Motor neuron (in vitro differentiated cells): Measurements from ENCODE around the gene PARD3. TPM values are rescaled to one million over a fixed set of nuclear protein-coding genes. Genes with fewer than 3 reads are reported as not detected.
A peak's percentile ranks its signal among the peaks of the same experiment; 100 is the strongest.

Source experiments
- ATAC-seq, 8 experiments: fragments of 200-7000 bp; cut with Tn5 transposase; replicated peaks in 6 of 8; 2 replicates each; pipeline ENCODE4 v1.8.0; 2021; ENCODE audit warnings: mild to moderate bottlenecking in 8 of 8, moderate library complexity in 8 of 8
- H3K27ac ChIP-seq, 2 donors: fragments of 250-450 bp; sonication (Bioruptor Pico); 2 replicates each; pipeline ENCODE4 v1.9.0; 2021; ENCODE audit warnings: antibody characterized with exemption in 2 of 2, mild to moderate bottlenecking in 2 of 2, moderate library complexity in 1 of 2
- H3K4me1 ChIP-seq, 2 donors: fragments of 250-450 bp; sonication (Bioruptor Pico); replicated peaks in 1 of 2; 2 replicates each; pipeline ENCODE4 v1.6.1; 2021; ENCODE audit warnings: antibody characterized with exemption in 2 of 2, mild to moderate bottlenecking in 2 of 2, moderate library complexity in 1 of 2
- H3K4me3 ChIP-seq, 5 donors: fragments of 250-450 bp; sonication (Bioruptor Pico); 2 replicates each; pipeline ENCODE4 v1.9.0; 2021; ENCODE audit warnings: antibody characterized with exemption in 5 of 5, mild to moderate bottlenecking in 5 of 5, moderate library complexity in 4 of 5
- WGBS, 10 experiments: fragments of 450-650 bp; shearing (Covaris generic); methylation state at CpG; one replicate each; pipeline ENCODE4 v1.0.0; 2022; 5-methylcytosine and 5-hydroxymethylcytosine counted together
- in situ Hi-C, 9 experiments: fragments of 400-800 bp; cut with MboI; loops; one replicate each; pipeline ENCODE4 v1.15.0; 2021; ENCODE audit warnings: low sequenced_read_pairs in 9 of 9, low pct_unique_long_range_greater_than_20kb in 2 of 9; ENCODE audit not compliant: unreplicated experiment in 9 of 9
- total RNA-seq, 8 experiments: library from RNA; unstranded; fragments of 300-600 nt; gene quantifications; 2 replicates each; pipeline versions ENCODE4 v1.2.3 to v1.2.4, GENCODE V29; 2022

PARD3 gene
- total RNA-seq, 8 experiments from 2014 or later: 21.5 to 154 (median 34.0) TPM

DNA sequence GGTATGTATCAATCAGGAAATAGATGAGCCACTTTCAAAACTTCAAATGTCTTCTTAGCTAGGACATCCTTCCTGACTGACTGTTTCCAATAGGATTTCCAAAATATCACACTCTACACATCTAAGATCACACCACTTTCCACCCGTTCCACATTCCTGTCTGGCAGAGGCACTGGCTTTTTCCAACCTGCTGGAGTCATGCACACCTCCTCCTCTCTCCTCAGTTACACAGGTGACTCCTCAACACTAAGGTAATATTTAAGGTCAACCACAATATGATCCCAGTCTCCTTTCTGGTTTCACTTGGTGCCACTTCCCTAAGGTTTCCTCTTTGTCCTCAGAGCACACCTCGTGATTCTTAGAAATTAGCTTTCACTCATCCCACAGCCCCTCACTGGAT lies 196.5 kb downstream of the PARD3 start:
- in situ Hi-C loops: no loop called here
- 67 to 100% (median 96%) methylated on average over 1 to 2 of the region's 2 CpGs; no CpG with 5 or more reads in 2 of the 10 experiments for WGBS, 10 experiments
- no peak for ATAC-seq
- Histone ChIP-seq H3K4me3 (no peak overlapping the region), H3K27ac (no peak overlapping the region), H3K4me1 (peaks cover 10 to 11% of the 10 kb centered on the region in 2 donors)

GRCh38 chr10:34615770-34616169 lies 199.3 kb downstream of the PARD3 start:
- ATAC-seq: no peak
- 68 to 100% (median 86%) methylated on average over 1 to 3 of the region's 3 CpGs for WGBS, 10 experiments
- Histone ChIP-seq H3K4me1 (peaks cover 0 to 5% of the 10 kb centered on the region in 2 donors), H3K4me3 (no peak overlapping the region), H3K27ac (no peak overlapping the region)
- in situ Hi-C loops: no loop called here

DNA sequence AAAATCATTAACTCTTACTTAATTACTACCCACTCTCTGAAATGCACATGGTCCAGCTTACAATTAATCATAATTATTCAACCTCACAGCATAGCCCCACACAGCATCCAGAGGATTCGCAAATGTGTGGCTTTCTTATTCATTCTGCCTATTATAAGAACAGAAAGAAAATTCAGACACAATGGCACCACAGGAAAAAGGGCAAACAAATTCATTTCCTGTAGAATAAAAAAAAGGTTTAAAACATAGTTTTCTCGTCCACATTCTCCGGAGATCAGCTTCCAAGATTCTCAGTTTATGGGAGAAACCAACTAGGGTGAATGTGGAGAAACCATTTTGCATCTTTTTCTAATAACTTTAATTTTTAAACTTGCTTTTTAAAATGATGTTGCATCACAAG lies 201.6 kb downstream of the PARD3 start:
- peaks cover 3 to 5% of the 10 kb centered on the region in 2 donors for H3K4me1 ChIP-seq
- in situ Hi-C loops: no loop called here
- no peak overlapping the region for H3K4me3 ChIP-seq
- no peak for ATAC-seq
- WGBS, 10 experiments: 14 to 100% (median 67%) methylated on average over 1 to 3 of the region's 3 CpGs; no CpG with 5 or more reads in 1 of the 10 experiments
- no peak overlapping the region for H3K27ac ChIP-seq

DNA sequence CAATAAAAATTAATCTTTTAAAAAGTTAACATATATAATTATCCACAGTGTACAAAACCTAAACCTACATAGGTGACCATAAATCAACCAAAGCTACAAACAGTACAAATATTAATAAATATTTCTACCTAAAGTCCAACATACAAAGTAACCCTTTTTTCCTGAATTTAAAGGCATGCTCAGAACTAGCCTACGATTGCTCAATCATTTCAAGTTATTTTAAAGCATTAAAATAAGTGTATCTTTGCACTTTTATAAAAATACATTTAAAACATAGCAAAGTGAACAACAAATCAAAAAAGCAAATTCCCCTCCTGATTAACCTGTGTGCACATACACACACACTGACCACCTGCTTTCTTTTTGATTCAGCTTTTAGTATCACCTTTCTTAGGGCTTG lies 202.2 kb downstream of the PARD3 start:
- WGBS, 10 experiments: 71 to 100% (median 100%) methylated on average over 1 of the region's 1 CpG; no CpG with 5 or more reads in 1 of the 10 experiments
- in situ Hi-C loops: no loop called here
- H3K4me3 ChIP-seq: no peak overlapping the region
- H3K4me1 ChIP-seq: peaks cover 3 to 6% of the 10 kb centered on the region in 2 donors
- ATAC-seq: no peak
- no peak overlapping the region for H3K27ac ChIP-seq

GRCh38 chr10:34612446-34612845 lies 202.7 kb downstream of the PARD3 start:
- H3K27ac ChIP-seq: no peak overlapping the region
- H3K4me1 ChIP-seq: peaks cover 3 to 11% of the 10 kb centered on the region in 2 donors
- no peak for ATAC-seq
- WGBS, 10 experiments: 61 to 100% (median 100%) methylated on average over 2 to 3 of the region's 3 CpGs
- no peak overlapping the region for H3K4me3 ChIP-seq
- in situ Hi-C loops: no loop called here

DNA sequence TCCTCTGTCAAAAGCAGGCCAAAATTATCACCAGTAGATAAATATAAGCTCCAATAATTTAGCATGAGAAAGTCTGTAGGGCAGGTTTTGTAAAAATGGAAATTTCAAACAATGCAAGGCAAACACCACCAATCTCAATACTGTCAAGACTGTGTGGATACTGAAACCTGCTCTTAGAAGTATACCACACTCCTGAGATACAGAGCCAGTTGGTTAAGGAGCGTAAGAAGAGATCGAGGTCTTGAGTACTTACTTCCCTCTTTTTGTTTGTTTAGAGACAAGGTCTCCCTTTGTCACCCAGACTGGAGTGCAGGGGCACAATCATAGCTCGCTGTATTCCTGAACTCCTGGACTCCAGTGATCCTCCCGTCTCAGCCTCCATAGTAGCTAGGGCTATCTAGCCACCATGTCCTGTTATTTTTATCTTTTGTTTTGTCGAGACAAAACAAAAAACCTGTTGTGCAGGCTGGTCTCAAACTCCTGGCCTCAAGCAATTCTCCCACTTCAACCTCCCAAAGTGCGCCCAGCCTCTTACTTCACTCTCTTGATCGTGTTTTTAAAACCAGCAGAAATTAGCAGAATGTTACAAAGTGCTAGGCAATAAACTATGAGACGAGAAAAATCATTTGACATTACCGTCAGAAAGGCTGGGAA lies 205.7 kb downstream of the PARD3 start:
- H3K4me3 ChIP-seq: no peak overlapping the region
- in situ Hi-C loops: no loop called here
- peaks cover 3 to 14% of the 10 kb centered on the region in 2 donors for H3K4me1 ChIP-seq
- H3K27ac ChIP-seq: no peak overlapping the region
- 89 to 100% (median 97%) methylated on average over 3 to 9 of the region's 9 CpGs; no CpG with 5 or more reads in 1 of the 10 experiments for WGBS, 10 experiments
- ATAC-seq: no peak

DNA sequence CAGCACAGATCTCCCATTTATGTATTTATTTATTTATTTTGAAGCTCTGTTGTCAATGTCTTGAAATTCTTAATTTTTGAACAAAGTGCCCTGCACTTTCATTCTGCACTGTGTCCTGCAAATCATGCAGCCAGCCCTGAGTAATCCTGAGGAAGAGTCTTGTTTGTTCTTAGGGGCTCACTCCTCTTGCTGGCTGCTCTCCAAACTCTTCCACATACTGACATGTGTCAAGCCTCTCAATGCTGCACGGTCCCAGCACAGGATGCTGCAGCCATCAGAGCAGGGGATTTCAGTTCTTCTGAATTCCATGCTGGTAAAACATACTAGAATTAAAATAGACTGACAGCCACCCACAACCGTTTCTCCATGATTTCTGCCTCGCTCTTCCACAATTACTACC lies 207.2 kb downstream of the PARD3 start:
- ATAC-seq: peak in 5 of 8 experiments; percentile 43 to 84 (median 51)
- Histone ChIP-seq H3K4me1 (peaks cover 3 to 10% of the 10 kb centered on the region in 2 donors), H3K4me3 (no peak overlapping the region), H3K27ac (no peak overlapping the region)
- WGBS, 10 experiments: 44 to 100% (median 72%) methylated on average over 2 to 3 of the region's 3 CpGs; no CpG with 5 or more reads in 2 of the 10 experiments
- in situ Hi-C loops: no loop called here

GRCh38 chr10:34606890-34607289 lies 208.2 kb downstream of the PARD3 start:
- Histone ChIP-seq H3K27ac (no peak overlapping the region), H3K4me1 (peaks cover 3 to 10% of the 10 kb centered on the region in 2 donors), H3K4me3 (no peak overlapping the region)
- 14 to 83% (median 78%) methylated on average over 1 to 3 of the region's 4 CpGs; no CpG with 5 or more reads in 4 of the 10 experiments for WGBS, 10 experiments
- peak in 3 of 8 experiments; percentile 35 to 51 (median 48) for ATAC-seq
- in situ Hi-C loops: no loop called here

- ATAC-seq: peak in 1 of 8 experiments; percentile 78
- in situ Hi-C loops: no loop called here
- 46 to 100% (median 83%) methylated on average over 1 to 4 of the region's 4 CpGs for WGBS, 10 experiments
Measured at GRCh38 chr10:34602478-34602877, 212.6 kb downstream of the PARD3 start.

DNA sequence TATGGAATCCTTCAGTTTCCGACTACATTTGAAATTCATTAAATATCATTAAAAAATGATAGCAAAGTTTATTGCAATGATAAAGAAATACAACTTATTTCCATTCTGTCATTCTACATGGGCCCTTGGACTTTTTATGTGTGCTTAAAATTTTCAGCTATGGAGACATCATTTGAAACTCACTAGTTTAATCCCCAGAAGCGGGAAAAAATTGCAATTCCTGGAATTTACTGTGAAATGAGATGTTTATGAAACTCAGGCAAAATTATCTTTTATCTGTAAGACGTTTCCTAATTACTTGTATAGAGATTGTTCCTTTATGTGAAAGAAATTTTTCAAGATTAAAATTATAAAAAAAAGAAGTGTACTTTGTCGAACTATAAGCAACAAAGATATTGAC lies 213.4 kb downstream of the PARD3 start:
- in situ Hi-C loops: no loop called here
- H3K27ac ChIP-seq: no peak overlapping the region
- 84 to 100% (median 95%) methylated on average over 3 to 4 of the region's 4 CpGs for WGBS, 10 experiments
- no peak for ATAC-seq
- H3K4me3 ChIP-seq: no peak overlapping the region
- peaks cover 6 to 18% of the 10 kb centered on the region in 2 donors for H3K4me1 ChIP-seq

More at GRCh38 chr10:34602478-34602877, 212.6 kb downstream of the PARD3 start:
- Histone ChIP-seq H3K4me3 (no peak overlapping the region), H3K27ac (no peak overlapping the region), H3K4me1 (peaks cover 9 to 18% of the 10 kb centered on the region in 2 donors)

GRCh38 chr10:34599026-34599795 lies 215.9 kb downstream of the PARD3 start:
- no peak overlapping the region for H3K27ac ChIP-seq
- peaks cover 6 to 20% of the 10 kb centered on the region in 2 donors for H3K4me1 ChIP-seq
- no peak overlapping the region for H3K4me3 ChIP-seq
- in situ Hi-C loops: no loop called here
- peak in 3 of 8 experiments; percentile 34 to 57 (median 53) for ATAC-seq
- WGBS, 10 experiments: 50 to 98% (median 69%) methylated on average over 2 to 12 of the region's 12 CpGs; no CpG with 5 or more reads in 1 of the 10 experiments

GRCh38 chr10:34596351-34596750 lies 218.7 kb downstream of the PARD3 start:
- no peak overlapping the region for H3K27ac ChIP-seq
- in situ Hi-C loops: no loop called here
- WGBS, 10 experiments: 80 to 100% (median 90%) methylated on average over 1 to 6 of the region's 7 CpGs; no CpG with 5 or more reads in 2 of the 10 experiments
- ATAC-seq: no peak
- peaks cover 6 to 32% of the 10 kb centered on the region in 2 donors for H3K4me1 ChIP-seq
- H3K4me3 ChIP-seq: no peak overlapping the region

DNA sequence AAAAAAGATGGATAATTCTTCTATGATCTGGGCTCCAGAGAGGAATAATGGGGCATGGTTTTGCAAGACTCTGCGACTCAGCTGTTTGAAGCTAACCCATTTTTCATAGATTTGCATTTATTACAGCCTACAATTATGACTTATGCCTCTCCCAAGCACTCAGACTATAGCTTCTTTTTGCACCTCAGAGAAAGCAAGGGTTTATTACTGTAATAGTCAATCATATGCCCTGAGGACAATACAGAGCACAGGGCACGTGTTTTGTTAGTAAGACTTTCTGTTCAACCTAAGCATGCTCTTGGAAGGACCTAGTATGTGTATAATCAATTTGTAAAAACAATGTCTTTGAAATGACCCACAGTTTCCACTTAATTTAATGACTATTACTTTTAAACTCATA lies 221.2 kb downstream of the PARD3 start:
- 43 to 100% (median 84%) methylated on average over 1 to 2 of the region's 2 CpGs; no CpG with 5 or more reads in 4 of the 10 experiments for WGBS, 10 experiments
- H3K4me1 ChIP-seq: peaks cover 6 to 36% of the 10 kb centered on the region in 2 donors
- no peak overlapping the region for H3K27ac ChIP-seq
- peak in 6 of 8 experiments; percentile 38 to 75 (median 56) for ATAC-seq
- no peak overlapping the region for H3K4me3 ChIP-seq
- in situ Hi-C loops: no loop called here
